SK-N-SH treated with all-trans-retinoic acid at 6 μM for 48 hours (cell line): ENCODE data around the gene AHRR.

Experiments
- ATAC-seq: fragments of 200-7000 bp; cut with Tn5 transposase; 3 replicates; pipeline ENCODE4 v1.9.1; 2020; ENCODE audit warnings: mild to moderate bottlenecking, moderate library complexity
- BACH2 ChIP-seq: fragments of 250-450 bp; sonication (Bioruptor Pico); IDR thresholded peaks from 2 replicates; pipeline ENCODE4 v1.9.0; 2021; ENCODE audit warnings: mild to moderate bottlenecking, borderline replicate concordance
- ESRRG ChIP-seq: fragments of 250-450 bp; sonication (Bioruptor Pico); IDR thresholded peaks from 2 replicates; pipeline ENCODE4 v1.6.1; 2021; ENCODE audit warnings: mild to moderate bottlenecking
- GLIS3 ChIP-seq: fragments of 250-450 bp; sonication (Bioruptor Pico); IDR thresholded peaks from 2 replicates; pipeline ENCODE4 v1.5.0; 2020; ENCODE audit warnings: mild to moderate bottlenecking, moderate library complexity
- ISL1 ChIP-seq: fragments of 250-450 bp; sonication (Bioruptor Pico); IDR thresholded peaks from 2 replicates; pipeline ENCODE4 v2.1.2; 2022; ENCODE audit warnings: mild to moderate bottlenecking, moderate library complexity
- OSR1 ChIP-seq: fragments of 250-450 bp; sonication (Bioruptor Pico); IDR thresholded peaks from 2 replicates; pipeline ENCODE4 v1.8.0; 2022; ENCODE audit warnings: moderate library complexity, mild to moderate bottlenecking, inconsistent platforms
- PPARA ChIP-seq: fragments of 250-450 bp; sonication (Bioruptor Pico); IDR thresholded peaks from 2 replicates; pipeline ENCODE4 v1.5.0; 2020; ENCODE audit warnings: mild to moderate bottlenecking, borderline replicate concordance
- SNAI2 ChIP-seq: fragments of 250-450 bp; sonication (Bioruptor Pico); IDR thresholded peaks from 2 replicates; pipeline ENCODE4 v1.5.0; 2020; ENCODE audit warnings: mild to moderate bottlenecking, moderate library complexity
- TOX ChIP-seq: fragments of 250-450 bp; sonication (Bioruptor Pico); IDR thresholded peaks from 2 replicates; pipeline ENCODE4 v1.8.0; 2021; ENCODE audit warnings: mild to moderate bottlenecking, moderate library complexity, borderline replicate concordance
- ZC3H10 ChIP-seq: fragments of 250-450 bp; sonication (Bioruptor Pico); IDR thresholded peaks from 2 replicates; pipeline ENCODE4 v1.5.1; 2021; ENCODE audit warnings: mild to moderate bottlenecking, moderate library complexity
- ZFP3 ChIP-seq: fragments of 250-450 bp; sonication (Bioruptor Pico); IDR thresholded peaks from 2 replicates; pipeline ENCODE4 v1.5.0; 2020; ENCODE audit warnings: mild to moderate bottlenecking, moderate library complexity
- ZNF565 ChIP-seq: fragments of 450-650 bp; formaldehyde crosslinking; conservative IDR thresholded peaks from 2 replicates; pipeline ENCODE4 v1.5.0; 2020; ENCODE audit warnings: low read depth, mild to moderate bottlenecking, moderate library complexity
- ZNF70 ChIP-seq: fragments of 450-650 bp; formaldehyde crosslinking; IDR thresholded peaks from 2 replicates; pipeline ENCODE4 v1.5.0; 2020; ENCODE audit warnings: mild to moderate bottlenecking, moderate library complexity
- ZNF8 ChIP-seq: fragments of 450-650 bp; formaldehyde crosslinking; IDR thresholded peaks from 2 replicates; pipeline ENCODE4 v1.5.0; 2020; ENCODE audit warnings: mild to moderate bottlenecking, moderate library complexity
- TF ChIP-seq, protein P1 (sequence below): fragments of 250-450 bp; sonication (Bioruptor Pico); IDR thresholded peaks from 2 replicates; pipeline ENCODE4 v1.8.0; 2021; ENCODE audit warnings: low read depth, mild to moderate bottlenecking, moderate library complexity, borderline replicate concordance
- TF ChIP-seq, protein P2 (sequence below): fragments of 250-450 bp; sonication (Bioruptor Pico); IDR thresholded peaks from 2 replicates; pipeline ENCODE4 v1.8.0; 2020; ENCODE audit warnings: mild to moderate bottlenecking, moderate library complexity, borderline replicate concordance
- TF ChIP-seq, protein P3 (sequence below): fragments of 250-450 bp; sonication (Bioruptor Pico); IDR thresholded peaks from 2 replicates; pipeline ENCODE4 v1.5.0; 2020; ENCODE audit warnings: mild to moderate bottlenecking, moderate library complexity
- TF ChIP-seq, protein P4 (sequence below): fragments of 250-450 bp; sonication (Bioruptor Pico); IDR thresholded peaks from 2 replicates; pipeline ENCODE4 v1.5.1; 2020; ENCODE audit warnings: low read depth, mild to moderate bottlenecking, moderate library complexity
- TF ChIP-seq, protein P5 (sequence below): fragments of 250-450 bp; sonication (Bioruptor Pico); IDR thresholded peaks from 2 replicates; pipeline ENCODE4 v1.5.1; 2021; ENCODE audit warnings: mild to moderate bottlenecking, moderate library complexity

The AHRR gene

DNA sequence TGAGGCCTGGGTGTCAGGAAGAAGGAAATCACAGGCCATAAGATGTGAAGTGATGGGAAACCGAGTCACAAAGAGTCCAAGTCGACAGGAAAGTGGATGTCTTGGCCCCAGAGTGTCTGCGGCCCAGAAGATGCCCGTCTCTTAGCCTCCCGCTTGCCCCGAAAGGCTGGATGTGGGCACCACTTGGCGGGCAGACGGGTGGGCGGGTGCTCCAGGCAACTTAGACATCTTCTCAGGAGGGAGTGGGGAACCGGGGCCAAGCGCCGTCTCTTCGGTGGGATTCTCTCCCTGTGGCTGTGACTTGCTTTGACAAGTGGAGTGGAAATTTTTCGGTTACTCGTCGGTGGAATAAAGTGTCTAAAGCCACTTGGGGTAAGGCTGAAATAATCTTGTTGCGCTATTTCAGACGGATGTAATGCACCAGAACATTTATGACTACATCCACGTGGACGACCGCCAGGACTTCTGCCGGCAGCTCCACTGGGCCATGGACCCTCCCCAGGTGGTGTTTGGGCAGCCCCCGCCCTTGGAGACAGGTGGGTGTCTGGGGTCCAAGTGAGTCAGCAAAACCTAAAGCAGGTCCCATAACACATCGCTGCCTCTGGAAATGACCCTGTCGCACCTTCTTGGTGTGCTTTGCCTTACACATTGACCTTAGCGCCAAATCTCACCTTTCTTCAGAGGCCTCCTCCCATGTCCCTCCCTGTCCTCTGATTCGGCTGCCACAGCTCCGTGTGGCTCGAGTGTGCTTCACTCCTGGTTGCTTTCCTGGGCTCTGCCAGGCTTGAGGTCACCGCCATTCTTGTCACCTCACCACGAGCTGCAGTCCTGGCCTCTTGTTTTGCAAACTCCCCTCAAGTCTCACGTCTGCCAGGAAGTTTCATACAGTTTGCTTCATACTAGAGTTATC lies 101.1 kb downstream of the AHRR start:
- ATAC-seq = no peak
- TF ChIP-seq ZFP3 (CRISPR knock-in tag) (no peak), ZNF8 (no peak), OSR1 (no peak), ZC3H10 (CRISPR knock-in tag) (no peak), SNAI2 (no peak)
- TF ChIP-seq, protein P1, sequence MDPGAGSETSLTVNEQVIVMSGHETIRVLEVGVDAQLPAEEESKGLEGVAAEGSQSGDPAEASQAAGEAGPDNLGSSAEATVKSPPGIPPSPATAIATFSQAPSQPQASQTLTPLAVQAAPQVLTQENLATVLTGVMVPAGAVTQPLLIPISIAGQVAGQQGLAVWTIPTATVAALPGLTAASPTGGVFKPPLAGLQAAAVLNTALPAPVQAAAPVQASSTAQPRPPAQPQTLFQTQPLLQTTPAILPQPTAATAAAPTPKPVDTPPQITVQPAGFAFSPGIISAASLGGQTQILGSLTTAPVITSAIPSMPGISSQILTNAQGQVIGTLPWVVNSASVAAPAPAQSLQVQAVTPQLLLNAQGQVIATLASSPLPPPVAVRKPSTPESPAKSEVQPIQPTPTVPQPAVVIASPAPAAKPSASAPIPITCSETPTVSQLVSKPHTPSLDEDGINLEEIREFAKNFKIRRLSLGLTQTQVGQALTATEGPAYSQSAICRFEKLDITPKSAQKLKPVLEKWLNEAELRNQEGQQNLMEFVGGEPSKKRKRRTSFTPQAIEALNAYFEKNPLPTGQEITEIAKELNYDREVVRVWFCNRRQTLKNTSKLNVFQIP (CRISPR knock-in tag) = no peak
- TF ChIP-seq, protein P2, sequence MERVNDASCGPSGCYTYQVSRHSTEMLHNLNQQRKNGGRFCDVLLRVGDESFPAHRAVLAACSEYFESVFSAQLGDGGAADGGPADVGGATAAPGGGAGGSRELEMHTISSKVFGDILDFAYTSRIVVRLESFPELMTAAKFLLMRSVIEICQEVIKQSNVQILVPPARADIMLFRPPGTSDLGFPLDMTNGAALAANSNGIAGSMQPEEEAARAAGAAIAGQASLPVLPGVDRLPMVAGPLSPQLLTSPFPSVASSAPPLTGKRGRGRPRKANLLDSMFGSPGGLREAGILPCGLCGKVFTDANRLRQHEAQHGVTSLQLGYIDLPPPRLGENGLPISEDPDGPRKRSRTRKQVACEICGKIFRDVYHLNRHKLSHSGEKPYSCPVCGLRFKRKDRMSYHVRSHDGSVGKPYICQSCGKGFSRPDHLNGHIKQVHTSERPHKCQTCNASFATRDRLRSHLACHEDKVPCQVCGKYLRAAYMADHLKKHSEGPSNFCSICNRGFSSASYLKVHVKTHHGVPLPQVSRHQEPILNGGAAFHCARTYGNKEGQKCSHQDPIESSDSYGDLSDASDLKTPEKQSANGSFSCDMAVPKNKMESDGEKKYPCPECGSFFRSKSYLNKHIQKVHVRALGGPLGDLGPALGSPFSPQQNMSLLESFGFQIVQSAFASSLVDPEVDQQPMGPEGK (CRISPR knock-in tag) = no peak

DNA sequence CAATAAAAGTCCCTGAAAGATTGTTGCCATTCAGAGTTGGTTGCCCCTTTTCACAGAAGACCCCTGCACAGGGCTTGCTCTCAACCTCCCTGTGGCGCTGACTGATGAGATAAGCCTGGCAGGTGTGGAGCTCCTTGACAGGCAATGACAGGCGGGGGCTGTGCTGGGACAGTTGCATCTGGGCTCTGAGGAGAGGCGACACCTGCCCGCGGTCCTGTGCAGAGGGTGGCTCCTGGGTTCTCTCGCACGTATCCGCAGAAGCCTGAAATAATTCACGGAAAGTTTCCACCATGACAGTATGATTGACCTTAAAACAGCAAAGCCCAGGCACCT lies 101.7 kb downstream of the AHRR start:
- no peak for ATAC-seq
- TF ChIP-seq BACH2 (CRISPR knock-in tag) (no peak), ISL1 (CRISPR knock-in tag) (no peak), ZNF565 (CRISPR knock-in tag) (no peak), SNAI2 (no peak), TOX (CRISPR knock-in tag) (no peak), ZNF70 (no peak), ZC3H10 (CRISPR knock-in tag) (no peak), ZFP3 (CRISPR knock-in tag) (no peak), ESRRG (CRISPR knock-in tag) (no peak), GLIS3 (CRISPR knock-in tag) (no peak), PPARA (CRISPR knock-in tag) (no peak)
- TF ChIP-seq, protein P2 (CRISPR knock-in tag) = no peak
- TF ChIP-seq, protein P3, sequence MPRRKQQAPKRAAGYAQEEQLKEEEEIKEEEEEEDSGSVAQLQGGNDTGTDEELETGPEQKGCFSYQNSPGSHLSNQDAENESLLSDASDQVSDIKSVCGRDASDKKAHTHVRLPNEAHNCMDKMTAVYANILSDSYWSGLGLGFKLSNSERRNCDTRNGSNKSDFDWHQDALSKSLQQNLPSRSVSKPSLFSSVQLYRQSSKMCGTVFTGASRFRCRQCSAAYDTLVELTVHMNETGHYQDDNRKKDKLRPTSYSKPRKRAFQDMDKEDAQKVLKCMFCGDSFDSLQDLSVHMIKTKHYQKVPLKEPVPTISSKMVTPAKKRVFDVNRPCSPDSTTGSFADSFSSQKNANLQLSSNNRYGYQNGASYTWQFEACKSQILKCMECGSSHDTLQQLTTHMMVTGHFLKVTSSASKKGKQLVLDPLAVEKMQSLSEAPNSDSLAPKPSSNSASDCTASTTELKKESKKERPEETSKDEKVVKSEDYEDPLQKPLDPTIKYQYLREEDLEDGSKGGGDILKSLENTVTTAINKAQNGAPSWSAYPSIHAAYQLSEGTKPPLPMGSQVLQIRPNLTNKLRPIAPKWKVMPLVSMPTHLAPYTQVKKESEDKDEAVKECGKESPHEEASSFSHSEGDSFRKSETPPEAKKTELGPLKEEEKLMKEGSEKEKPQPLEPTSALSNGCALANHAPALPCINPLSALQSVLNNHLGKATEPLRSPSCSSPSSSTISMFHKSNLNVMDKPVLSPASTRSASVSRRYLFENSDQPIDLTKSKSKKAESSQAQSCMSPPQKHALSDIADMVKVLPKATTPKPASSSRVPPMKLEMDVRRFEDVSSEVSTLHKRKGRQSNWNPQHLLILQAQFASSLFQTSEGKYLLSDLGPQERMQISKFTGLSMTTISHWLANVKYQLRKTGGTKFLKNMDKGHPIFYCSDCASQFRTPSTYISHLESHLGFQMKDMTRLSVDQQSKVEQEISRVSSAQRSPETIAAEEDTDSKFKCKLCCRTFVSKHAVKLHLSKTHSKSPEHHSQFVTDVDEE (CRISPR knock-in tag) = no peak
- TF ChIP-seq, protein P4, sequence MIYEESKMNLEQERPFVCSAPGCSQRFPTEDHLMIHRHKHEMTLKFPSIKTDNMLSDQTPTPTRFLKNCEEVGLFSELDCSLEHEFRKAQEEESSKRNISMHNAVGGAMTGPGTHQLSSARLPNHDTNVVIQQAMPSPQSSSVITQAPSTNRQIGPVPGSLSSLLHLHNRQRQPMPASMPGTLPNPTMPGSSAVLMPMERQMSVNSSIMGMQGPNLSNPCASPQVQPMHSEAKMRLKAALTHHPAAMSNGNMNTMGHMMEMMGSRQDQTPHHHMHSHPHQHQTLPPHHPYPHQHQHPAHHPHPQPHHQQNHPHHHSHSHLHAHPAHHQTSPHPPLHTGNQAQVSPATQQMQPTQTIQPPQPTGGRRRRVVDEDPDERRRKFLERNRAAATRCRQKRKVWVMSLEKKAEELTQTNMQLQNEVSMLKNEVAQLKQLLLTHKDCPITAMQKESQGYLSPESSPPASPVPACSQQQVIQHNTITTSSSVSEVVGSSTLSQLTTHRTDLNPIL (CRISPR knock-in tag) = no peak
- TF ChIP-seq, protein P5, sequence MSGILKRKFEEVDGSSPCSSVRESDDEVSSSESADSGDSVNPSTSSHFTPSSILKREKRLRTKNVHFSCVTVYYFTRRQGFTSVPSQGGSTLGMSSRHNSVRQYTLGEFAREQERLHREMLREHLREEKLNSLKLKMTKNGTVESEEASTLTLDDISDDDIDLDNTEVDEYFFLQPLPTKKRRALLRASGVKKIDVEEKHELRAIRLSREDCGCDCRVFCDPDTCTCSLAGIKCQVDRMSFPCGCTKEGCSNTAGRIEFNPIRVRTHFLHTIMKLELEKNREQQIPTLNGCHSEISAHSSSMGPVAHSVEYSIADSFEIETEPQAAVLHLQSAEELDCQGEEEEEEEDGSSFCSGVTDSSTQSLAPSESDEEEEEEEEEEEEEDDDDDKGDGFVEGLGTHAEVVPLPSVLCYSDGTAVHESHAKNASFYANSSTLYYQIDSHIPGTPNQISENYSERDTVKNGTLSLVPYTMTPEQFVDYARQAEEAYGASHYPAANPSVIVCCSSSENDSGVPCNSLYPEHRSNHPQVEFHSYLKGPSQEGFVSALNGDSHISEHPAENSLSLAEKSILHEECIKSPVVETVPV (CRISPR knock-in tag) = no peak
